Prostate gland (tissue), 2 donors: ENCODE results near the gene NCOA7. TPM values are rescaled to one million over a fixed set of nuclear protein-coding genes. Genes with fewer than 3 reads are reported as not detected.

Source experiments
- DNase-seq: peaks from one replicate; pipeline ENCODE4 v3.0.0-alpha.2; 2019; ENCODE audit warnings: low spot score
- H3K27ac ChIP-seq, 2 donors: fragments of 200-600 bp; sonication (generic); 2 replicates each; pipeline ENCODE4 v1.5.1; 2017 to 2019
- H3K27me3 ChIP-seq: fragments of 200-600 bp; sonication (generic); replicated peaks from 2 replicates; pipeline ENCODE4 v1.5.1; 2019; ENCODE audit not compliant: insufficient read depth
- H3K36me3 ChIP-seq, 2 donors: fragments of 200-600 bp; sonication (generic); 1 replicate in 1 of 2; 2 replicates in 1 of 2; pipeline versions ENCODE4 v1.5.1 to v1.8.1; 2017 to 2019
- H3K4me1 ChIP-seq: fragments of 200-600 bp; sonication (generic); replicated peaks from 2 replicates; pipeline ENCODE4 v1.5.1; 2019
- H3K4me3 ChIP-seq, 2 donors: fragments of 200-600 bp; sonication (generic); 2 replicates each; pipeline ENCODE4 v1.5.1; 2017 to 2019
- H3K9me3 ChIP-seq: fragments of 200-600 bp; sonication (generic); 2 replicates; pipeline ENCODE4 v1.5.1; 2017
- CTCF ChIP-seq, 4 experiments: fragments of 200-600 bp in 2 of 4; fragments of 450-650 bp in 2 of 4; sonication (generic) in 2 of 4; IDR thresholded peaks; 1 replicate in 3 of 4; 2 replicates in 1 of 4; pipeline ENCODE4 v1.5.1; 2016 to 2019; ENCODE audit warnings: antibody characterized with exemption in 4 of 4, mild to moderate bottlenecking in 2 of 4, moderate library complexity in 2 of 4
- POLR2A ChIP-seq: fragments of 450-650 bp; IDR thresholded peaks from one replicate; pipeline ENCODE4 v1.6.1; 2016; ENCODE audit warnings: antibody characterized with exemption, mild to moderate bottlenecking
- POLR2AphosphoS5 ChIP-seq: sonication (generic); formaldehyde crosslinking; IDR thresholded peaks from one replicate; pipeline ENCODE4 v1.6.1; 2017; ENCODE audit warnings: antibody characterized with exemption
- WGBS: methylation state at CpG from one replicate; pipeline ENCODE4 v1.1.5; 2018; 5-methylcytosine and 5-hydroxymethylcytosine counted together
- intact Hi-C: fragments of 100-400 bp; cut with DNase I; formaldehyde crosslinking; loops from one replicate; pipeline ENCODE4 v1.14.2; 2022
- total RNA-seq, 2 donors: library from RNA; depleted of rRNA; stranded (reverse); fragments of >200 nt; gene quantifications; one replicate each; pipeline ENCODE4 v1.1.0, GENCODE V29; 2016

Gene NCOA7
- total RNA-seq, 2 donors from 2014 or later, result 15.5 to 15.6 TPM

GRCh38 chr6:125759184-125759902 lies 31.4 kb upstream of the NCOA7 start:
- H3K27me3 ChIP-seq, result no peaks in the 10 kb centered on the region
- intact Hi-C loops, result no loop called here
- TF ChIP-seq POLR2AphosphoS5 (no peak), POLR2A (no peak), CTCF (IDR thresholded peaks at IDR 0.05) (no peak)
- H3K9me3 ChIP-seq, result no peaks in the 10 kb centered on the region
- 89% methylated on average over 42 of the region's 42 CpGs for WGBS
- no peak for DNase-seq
- H3K27ac ChIP-seq, result no peak overlapping the region
- H3K36me3 ChIP-seq, result no peaks in the 10 kb centered on the region
- no peak overlapping the region for H3K4me3 ChIP-seq
- H3K4me1 ChIP-seq, result no peaks in the 10 kb centered on the region

- TF ChIP-seq CTCF (IDR thresholded peaks at IDR 0.05), result no peak
- no peak for TF ChIP-seq POLR2A
- TF ChIP-seq POLR2AphosphoS5, result no peak
- Histone ChIP-seq H3K36me3 (no peaks in the 10 kb centered on the region), H3K9me3 (no peaks in the 10 kb centered on the region), H3K27me3 (no peaks in the 10 kb centered on the region), H3K4me3 (no peak overlapping the region), H3K4me1 (no peaks in the 10 kb centered on the region), H3K27ac (no peak overlapping the region)
- intact Hi-C loops, result no loop called here
- WGBS, result 64% methylated on average over 5 of the region's 5 CpGs
- no peak for DNase-seq
Observed at GRCh38 chr6:125759959-125760457, 30.8 kb upstream of the NCOA7 start.

- no peak for DNase-seq
- no peak overlapping the region for H3K4me3 ChIP-seq
- TF ChIP-seq POLR2AphosphoS5 (no peak), CTCF (IDR thresholded peaks at IDR 0.05) (no peak), POLR2A (no peak)
- H3K27me3 ChIP-seq, result no peaks in the 10 kb centered on the region
- H3K27ac ChIP-seq, result no peak overlapping the region
- WGBS, result 64% methylated on average over 2 of the region's 2 CpGs
- H3K36me3 ChIP-seq, result no peaks in the 10 kb centered on the region
- H3K4me1 ChIP-seq, result no peaks in the 10 kb centered on the region
- intact Hi-C loops, result no loop called here
- H3K9me3 ChIP-seq, result no peaks in the 10 kb centered on the region
Observed at GRCh38 chr6:125764121-125764671, 26.6 kb upstream of the NCOA7 start.

GRCh38 chr6:125765944-125766343 lies 24.8 kb upstream of the NCOA7 start:
- no peak overlapping the region for H3K4me3 ChIP-seq
- H3K4me1 ChIP-seq, result no peaks in the 10 kb centered on the region
- no peak for DNase-seq
- intact Hi-C loops, result loop anchor here (5.0 kb wide), 1 partner anchor 614 kb away; the partner anchor contains the start of gene TPD52L1
- no peaks in the 10 kb centered on the region for H3K27me3 ChIP-seq
- TF ChIP-seq POLR2AphosphoS5 (no peak), POLR2A (no peak), CTCF (IDR thresholded peaks at IDR 0.05) (no peak)
- WGBS, result 67% methylated on average over 1 of the region's 1 CpG
- no peaks in the 10 kb centered on the region for H3K36me3 ChIP-seq
- no peak overlapping the region for H3K27ac ChIP-seq
- no peaks in the 10 kb centered on the region for H3K9me3 ChIP-seq
